SK-N-SH (cell line): Measurements from ENCODE around the gene TAS2R13. TPM values are rescaled to one million over a fixed set of nuclear protein-coding genes. Genes with fewer than 3 reads are reported as not detected.

Source experiments
- CTCF ChIA-PET: fragments of 300-600, 350-600 bp; formaldehyde crosslinking; extraction: SDS; loops from one replicate; lab custom pipeline; 2021; lab: Yijun Ruan, JAX
- POLR2A ChIA-PET: fragments of 350-600 bp; sonication (Branson Sonifier 250); formaldehyde crosslinking; extraction: SDS; loops from one replicate; lab custom pipeline; 2020; ENCODE audit warnings: antibody characterized with exemption, inconsistent platforms; lab: Yijun Ruan, JAX
- DNase-seq: peaks from one replicate; pipeline ENCODE4 v3.0.0; 2012
- H2AFZ ChIP-seq: fragments of 200-600 bp; sonication (generic); 2 replicates; pipeline ENCODE4 v1.8.1; 2016; ENCODE audit warnings: antibody characterized with exemption, mild to moderate bottlenecking, low read depth
- H3F3A ChIP-seq: fragments of 200-600 bp; sonication (generic); replicated peaks from 2 replicates; pipeline ENCODE3; 2016; ENCODE audit warnings: antibody characterized with exemption, mild to moderate bottlenecking; ENCODE audit not compliant: insufficient read depth
- H3K27ac ChIP-seq, 2 experiments: fragments of 200-500 bp in 1 of 2; fragments of 200-600 bp in 1 of 2; sonication (Bioruptor generic) in 1 of 2; sonication (generic), shearing (Covaris generic) in 1 of 2; 2 replicates each; pipeline versions ENCODE4 v1.5.1 to v1.6.1; 2014 to 2016; ENCODE audit warnings: low read depth in 2 of 2, inconsistent platforms in 1 of 2, low read length in 1 of 2, mild to moderate bottlenecking in 1 of 2, mixed read lengths in 1 of 2
- H3K27me3 ChIP-seq: fragments of 200-600 bp; sonication (generic), shearing (Covaris generic); 2 replicates; pipeline ENCODE4 v1.6.1; 2016; ENCODE audit warnings: mixed run types; ENCODE audit not compliant: insufficient read depth
- H3K36me3 ChIP-seq, 2 experiments: fragments of 200-500 bp in 1 of 2; fragments of 200-600 bp in 1 of 2; sonication (Bioruptor generic) in 1 of 2; sonication (generic) in 1 of 2; replicated peaks in 1 of 2; 2 replicates each; pipeline versions ENCODE3 to v1.5.1; 2014 to 2016; ENCODE audit warnings: low read length in 1 of 2, mild to moderate bottlenecking in 1 of 2; ENCODE audit not compliant: insufficient read depth in 2 of 2, control insufficient read depth in 1 of 2
- H3K4me1 ChIP-seq, 2 experiments: fragments of 200-500 bp in 1 of 2; fragments of 200-600 bp in 1 of 2; sonication (Bioruptor generic) in 1 of 2; sonication (generic), shearing (Covaris generic) in 1 of 2; 2 replicates each; pipeline versions ENCODE4 v1.5.1 to v1.6.1; 2014 to 2016; ENCODE audit warnings: low read depth in 1 of 2, low read length in 1 of 2, mixed run types in 1 of 2; ENCODE audit not compliant: insufficient read depth in 2 of 2, control insufficient read depth in 1 of 2
- H3K4me2 ChIP-seq: fragments of 200-600 bp; sonication (generic), shearing (Covaris generic); 2 replicates; pipeline ENCODE4 v1.6.1; 2017; ENCODE audit warnings: mixed run types
- H3K4me3 ChIP-seq, 2 experiments: fragments of 200-500 bp in 1 of 2; fragments of 200-600 bp in 1 of 2; sonication (Bioruptor generic) in 1 of 2; sonication (generic), shearing (Covaris generic) in 1 of 2; 2 replicates each; pipeline versions ENCODE4 v1.5.1 to v1.8.1; 2014 to 2016; ENCODE audit warnings: low read depth in 2 of 2, inconsistent platforms in 1 of 2, low read length in 1 of 2, mild to moderate bottlenecking in 1 of 2, mixed read lengths in 1 of 2, moderate library complexity in 1 of 2
- H3K79me2 ChIP-seq: fragments of 200-600 bp; sonication (generic); 2 replicates; pipeline ENCODE4 v1.8.1; 2017; ENCODE audit warnings: mild to moderate bottlenecking; ENCODE audit not compliant: insufficient read depth
- H3K9ac ChIP-seq: fragments of 200-600 bp; sonication (generic); 2 replicates; pipeline ENCODE4 v1.6.1; 2017; ENCODE audit warnings: mixed run types
- H3K9me2 ChIP-seq: fragments of 200-600 bp; sonication (generic); 2 replicates; pipeline ENCODE4 v1.6.1; 2017; ENCODE audit warnings: mixed run types
- H3K9me3 ChIP-seq: fragments of 200-600 bp; sonication (generic); 2 replicates; pipeline ENCODE4 v1.6.1; 2017; ENCODE audit warnings: mixed run types, mild to moderate bottlenecking, moderate library complexity
- H4K20me1 ChIP-seq: fragments of 200-600 bp; sonication (generic); 2 replicates; pipeline ENCODE4 v1.6.1; 2017; ENCODE audit warnings: mild to moderate bottlenecking, mixed run types; ENCODE audit not compliant: insufficient read depth
- ELF1 ChIP-seq: IDR thresholded peaks from 2 replicates; pipeline ENCODE4 v1.4.0; 2012
- EP300 ChIP-seq, 2 experiments: IDR thresholded peaks; 2 replicates each; pipeline versions ENCODE4 v1.4.0 to v1.6.1; 2012; ENCODE audit warnings: borderline replicate concordance in 1 of 2, low read depth in 1 of 2, low read length in 1 of 2
- FOSL2 ChIP-seq: IDR thresholded peaks from 2 replicates; pipeline ENCODE4 v1.4.0; 2012; ENCODE audit warnings: low read depth, mild to moderate bottlenecking, moderate library complexity, borderline replicate concordance
- FOXM1 ChIP-seq: IDR thresholded peaks from 2 replicates; pipeline ENCODE4 v1.4.0; 2012; ENCODE audit warnings: low read depth, mild to moderate bottlenecking
- GABPA ChIP-seq: IDR thresholded peaks from 2 replicates; pipeline ENCODE4 v1.4.0; 2012; ENCODE audit warnings: low read depth, mild to moderate bottlenecking
- JUND ChIP-seq: IDR thresholded peaks from 2 replicates; pipeline ENCODE4 v1.4.0; 2012
- RAD21 ChIP-seq: IDR thresholded peaks from 2 replicates; pipeline ENCODE4 v1.6.1; 2012; ENCODE audit warnings: mild to moderate bottlenecking, low read length
- RXRA ChIP-seq: IDR thresholded peaks from 2 replicates; pipeline ENCODE4 v1.4.0; 2012; ENCODE audit warnings: low read depth, mild to moderate bottlenecking, borderline replicate concordance
- TAF1 ChIP-seq: IDR thresholded peaks from 2 replicates; pipeline ENCODE4 v1.6.1; 2012; ENCODE audit warnings: low read depth, mild to moderate bottlenecking, low read length, moderate library complexity, borderline replicate concordance
- TCF12 ChIP-seq: IDR thresholded peaks from 2 replicates; pipeline ENCODE4 v1.4.0; 2012
- YY1 ChIP-seq: IDR thresholded peaks from 2 replicates; pipeline ENCODE4 v1.4.0; 2012; ENCODE audit warnings: low read depth, mild to moderate bottlenecking
- WGBS: methylation state at CpG from one replicate; pipeline ENCODE4 v1.1.6; 2017; ENCODE audit warnings: low lambda C conversion rate; 5-methylcytosine and 5-hydroxymethylcytosine counted together
- polyA plus RNA-seq, 3 experiments: library from polyadenylated mRNA; depleted of rRNA; stranded (reverse); fragments of >200 nt; gene quantifications; 2 replicates each; pipeline ENCODE4 v1.2.3, GENCODE V29; 2012
- TF ChIP-seq, protein P1 (sequence below): IDR thresholded peaks from 2 replicates; pipeline ENCODE4 v1.6.1; 2012; ENCODE audit warnings: mild to moderate bottlenecking, low read depth, low read length, moderate library complexity
- TF ChIP-seq, protein P2 (sequence below): fragments of 150-350 bp; IDR thresholded peaks from 2 replicates; pipeline ENCODE4 v1.6.1; 2016; ENCODE audit warnings: mild to moderate bottlenecking, low read depth, low read length
- TF ChIP-seq, protein P3 (sequence below): IDR thresholded peaks from 2 replicates; pipeline ENCODE4 v1.4.0; 2012; ENCODE audit warnings: low read depth
- TF ChIP-seq, protein P4 (sequence below): IDR thresholded peaks from 2 replicates; pipeline ENCODE4 v1.4.0; 2012; ENCODE audit warnings: low read depth, borderline replicate concordance
- TF ChIP-seq, protein P5 (sequence below): IDR thresholded peaks from 2 replicates; pipeline ENCODE4 v1.4.0; 2012; ENCODE audit warnings: low read depth, borderline replicate concordance

Gene TAS2R13
- polyA plus RNA-seq, 1 of the 3 experiments (the other 2 are of a cell fraction) = not detected

DNA sequence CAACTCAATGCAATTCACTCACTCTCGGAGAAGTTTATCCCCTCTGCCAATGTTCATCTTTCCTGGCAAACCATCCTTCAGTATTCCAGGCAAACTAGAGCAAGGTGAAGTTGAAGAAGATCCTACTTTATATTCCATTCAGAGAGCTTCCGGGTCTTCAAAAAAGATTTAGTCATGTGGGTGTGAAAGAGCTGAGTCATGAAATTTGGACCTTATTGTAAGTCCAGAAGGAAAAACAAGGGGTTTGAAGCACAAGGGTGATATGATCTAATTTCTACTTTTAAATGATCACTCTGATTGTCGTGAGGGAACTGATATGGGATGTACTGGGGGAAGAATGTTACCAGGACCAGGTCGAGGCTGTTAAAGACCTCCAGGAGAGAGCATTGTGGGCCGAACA is 16.9 kb upstream of the TAS2R13 start:
- DNase-seq = no peak
- Histone ChIP-seq H3K27me3 (no peaks in the 10 kb centered on the region), H3K4me2 (no peak overlapping the region), H3K4me1 (no peaks in the 10 kb centered on the region), H4K20me1 (no peaks in the 10 kb centered on the region), H3K9me2 (no peaks in the 10 kb centered on the region), H3K36me3 (no peaks in the 10 kb centered on the region), H3K9me3 (no peaks in the 10 kb centered on the region), H2AFZ (no peak overlapping the region), H3F3A (no peaks in the 10 kb centered on the region), H3K79me2 (no peaks in the 10 kb centered on the region), H3K27ac (no peak overlapping the region), H3K9ac (no peak overlapping the region), H3K4me3 (no peak overlapping the region)
- CTCF ChIA-PET = no interaction called here
- POLR2A ChIA-PET = interaction anchor here (1.1 kb wide), 1 partner anchor 245 kb away, joined by 3 read pairs; no protein-coding TSS in a partner anchor
- TF ChIP-seq RXRA = no peak
- TF ChIP-seq ELF1 = no peak
- TF ChIP-seq, protein P1, sequence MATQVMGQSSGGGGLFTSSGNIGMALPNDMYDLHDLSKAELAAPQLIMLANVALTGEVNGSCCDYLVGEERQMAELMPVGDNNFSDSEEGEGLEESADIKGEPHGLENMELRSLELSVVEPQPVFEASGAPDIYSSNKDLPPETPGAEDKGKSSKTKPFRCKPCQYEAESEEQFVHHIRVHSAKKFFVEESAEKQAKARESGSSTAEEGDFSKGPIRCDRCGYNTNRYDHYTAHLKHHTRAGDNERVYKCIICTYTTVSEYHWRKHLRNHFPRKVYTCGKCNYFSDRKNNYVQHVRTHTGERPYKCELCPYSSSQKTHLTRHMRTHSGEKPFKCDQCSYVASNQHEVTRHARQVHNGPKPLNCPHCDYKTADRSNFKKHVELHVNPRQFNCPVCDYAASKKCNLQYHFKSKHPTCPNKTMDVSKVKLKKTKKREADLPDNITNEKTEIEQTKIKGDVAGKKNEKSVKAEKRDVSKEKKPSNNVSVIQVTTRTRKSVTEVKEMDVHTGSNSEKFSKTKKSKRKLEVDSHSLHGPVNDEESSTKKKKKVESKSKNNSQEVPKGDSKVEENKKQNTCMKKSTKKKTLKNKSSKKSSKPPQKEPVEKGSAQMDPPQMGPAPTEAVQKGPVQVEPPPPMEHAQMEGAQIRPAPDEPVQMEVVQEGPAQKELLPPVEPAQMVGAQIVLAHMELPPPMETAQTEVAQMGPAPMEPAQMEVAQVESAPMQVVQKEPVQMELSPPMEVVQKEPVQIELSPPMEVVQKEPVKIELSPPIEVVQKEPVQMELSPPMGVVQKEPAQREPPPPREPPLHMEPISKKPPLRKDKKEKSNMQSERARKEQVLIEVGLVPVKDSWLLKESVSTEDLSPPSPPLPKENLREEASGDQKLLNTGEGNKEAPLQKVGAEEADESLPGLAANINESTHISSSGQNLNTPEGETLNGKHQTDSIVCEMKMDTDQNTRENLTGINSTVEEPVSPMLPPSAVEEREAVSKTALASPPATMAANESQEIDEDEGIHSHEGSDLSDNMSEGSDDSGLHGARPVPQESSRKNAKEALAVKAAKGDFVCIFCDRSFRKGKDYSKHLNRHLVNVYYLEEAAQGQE = no peak
- TF ChIP-seq, protein P2, sequence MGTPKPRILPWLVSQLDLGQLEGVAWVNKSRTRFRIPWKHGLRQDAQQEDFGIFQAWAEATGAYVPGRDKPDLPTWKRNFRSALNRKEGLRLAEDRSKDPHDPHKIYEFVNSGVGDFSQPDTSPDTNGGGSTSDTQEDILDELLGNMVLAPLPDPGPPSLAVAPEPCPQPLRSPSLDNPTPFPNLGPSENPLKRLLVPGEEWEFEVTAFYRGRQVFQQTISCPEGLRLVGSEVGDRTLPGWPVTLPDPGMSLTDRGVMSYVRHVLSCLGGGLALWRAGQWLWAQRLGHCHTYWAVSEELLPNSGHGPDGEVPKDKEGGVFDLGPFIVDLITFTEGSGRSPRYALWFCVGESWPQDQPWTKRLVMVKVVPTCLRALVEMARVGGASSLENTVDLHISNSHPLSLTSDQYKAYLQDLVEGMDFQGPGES = no peak
- TF ChIP-seq, protein P3, sequence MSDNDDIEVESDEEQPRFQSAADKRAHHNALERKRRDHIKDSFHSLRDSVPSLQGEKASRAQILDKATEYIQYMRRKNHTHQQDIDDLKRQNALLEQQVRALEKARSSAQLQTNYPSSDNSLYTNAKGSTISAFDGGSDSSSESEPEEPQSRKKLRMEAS = no peak
- TF ChIP-seq RAD21 = no peak
- TF ChIP-seq, protein P4, sequence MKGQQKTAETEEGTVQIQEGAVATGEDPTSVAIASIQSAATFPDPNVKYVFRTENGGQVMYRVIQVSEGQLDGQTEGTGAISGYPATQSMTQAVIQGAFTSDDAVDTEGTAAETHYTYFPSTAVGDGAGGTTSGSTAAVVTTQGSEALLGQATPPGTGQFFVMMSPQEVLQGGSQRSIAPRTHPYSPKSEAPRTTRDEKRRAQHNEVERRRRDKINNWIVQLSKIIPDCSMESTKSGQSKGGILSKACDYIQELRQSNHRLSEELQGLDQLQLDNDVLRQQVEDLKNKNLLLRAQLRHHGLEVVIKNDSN = no peak
- TF ChIP-seq JUND = no peak
- 80% methylated on average over 5 of the region's 5 CpGs for WGBS

DNA sequence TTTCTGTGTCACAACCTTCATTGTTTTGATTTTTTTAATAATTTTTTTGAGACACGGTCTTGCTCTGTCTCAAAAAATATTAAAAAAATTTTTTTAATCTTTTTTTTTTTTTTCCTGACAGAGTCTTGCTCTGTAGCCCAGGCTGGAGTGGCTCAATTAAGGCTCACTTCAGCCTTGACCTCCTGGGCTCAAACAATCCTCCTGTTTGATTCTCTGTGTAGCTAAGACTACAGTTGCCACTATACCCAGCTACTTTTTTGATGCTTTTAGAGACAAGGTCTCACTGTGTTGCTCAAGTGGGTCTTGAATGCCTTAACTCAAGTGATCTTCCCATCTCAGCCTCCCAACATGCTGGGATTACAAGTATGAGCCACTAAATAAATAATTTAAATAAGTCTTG is 10.4 kb upstream of the TAS2R13 start:
- Histone ChIP-seq H3K4me2 (no peak overlapping the region), H3K36me3 (no peaks in the 10 kb centered on the region), H2AFZ (no peak overlapping the region), H4K20me1 (no peaks in the 10 kb centered on the region), H3K4me1 (no peaks in the 10 kb centered on the region), H3K9me3 (no peaks in the 10 kb centered on the region), H3F3A (no peaks in the 10 kb centered on the region), H3K27me3 (no peaks in the 10 kb centered on the region), H3K9me2 (0 out of 2 replicates have a peak, but pooled peaks cover 2% of the 10 kb centered on the region), H3K27ac (no peak overlapping the region), H3K79me2 (no peaks in the 10 kb centered on the region), H3K9ac (no peak overlapping the region), H3K4me3 (no peak overlapping the region)
- DNase-seq = no peak
- CTCF ChIA-PET = no interaction called here
- POLR2A ChIA-PET = no interaction called here
- 98% methylated on average over 1 of the region's 1 CpG for WGBS
- TF ChIP-seq EP300 (IDR thresholded peaks at IDR 0.05; ENCODE audit: borderline replicate concordance in 1 of 2, low read depth in 1 of 2, low read length in 1 of 2) = no peak
- no peak for TF ChIP-seq YY1
- TF ChIP-seq, protein P5, sequence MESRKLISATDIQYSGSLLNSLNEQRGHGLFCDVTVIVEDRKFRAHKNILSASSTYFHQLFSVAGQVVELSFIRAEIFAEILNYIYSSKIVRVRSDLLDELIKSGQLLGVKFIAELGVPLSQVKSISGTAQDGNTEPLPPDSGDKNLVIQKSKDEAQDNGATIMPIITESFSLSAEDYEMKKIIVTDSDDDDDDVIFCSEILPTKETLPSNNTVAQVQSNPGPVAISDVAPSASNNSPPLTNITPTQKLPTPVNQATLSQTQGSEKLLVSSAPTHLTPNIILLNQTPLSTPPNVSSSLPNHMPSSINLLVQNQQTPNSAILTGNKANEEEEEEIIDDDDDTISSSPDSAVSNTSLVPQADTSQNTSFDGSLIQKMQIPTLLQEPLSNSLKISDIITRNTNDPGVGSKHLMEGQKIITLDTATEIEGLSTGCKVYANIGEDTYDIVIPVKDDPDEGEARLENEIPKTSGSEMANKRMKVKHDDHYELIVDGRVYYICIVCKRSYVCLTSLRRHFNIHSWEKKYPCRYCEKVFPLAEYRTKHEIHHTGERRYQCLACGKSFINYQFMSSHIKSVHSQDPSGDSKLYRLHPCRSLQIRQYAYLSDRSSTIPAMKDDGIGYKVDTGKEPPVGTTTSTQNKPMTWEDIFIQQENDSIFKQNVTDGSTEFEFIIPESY = no peak
- no peak for TF ChIP-seq TCF12
- TF ChIP-seq RAD21 = no peak
- TF ChIP-seq GABPA = no peak
- no peak for TF ChIP-seq FOXM1
- TF ChIP-seq FOSL2 = no peak
- TF ChIP-seq, protein P1 = no peak
- TF ChIP-seq, protein P3 = no peak
- TF ChIP-seq TAF1 = no peak
